Epithelial cell of proximal tubule (primary cell): ENCODE results near the gene RNF157. TPM values are rescaled to one million over a fixed set of nuclear protein-coding genes. Genes with fewer than 3 reads are reported as not detected.
"Not testable (repeated sequence)": the region's sequence is repeated elsewhere in the genome, so short reads cannot be mapped to it uniquely, and the experiment has no call there.

ENCODE experiments used
- DNase-seq: peaks from one replicate; pipeline ENCODE4 v3.0.0-alpha.2; 2011; ENCODE audit warnings: low read depth
- H3K4me3 ChIP-seq: 2 replicates; pipeline ENCODE4 v1.5.1; 2011; ENCODE audit warnings: low read depth, mild to moderate bottlenecking, low read length
- total RNA-seq: library from RNA; depleted of rRNA; stranded (reverse); fragments of >200 nt; gene quantifications from 2 replicates; pipeline ENCODE4 v1.2.3, GENCODE V29; 2015
- TF ChIP-seq, protein P1 (sequence below): conservative IDR thresholded peaks from 2 replicates; pipeline ENCODE4 v1.5.1; 2012; ENCODE audit warnings: low read depth, mild to moderate bottlenecking, low read length

RNF157 gene
- total RNA-seq, 1 donor from 2014 or later, result 10.0 TPM

DNA sequence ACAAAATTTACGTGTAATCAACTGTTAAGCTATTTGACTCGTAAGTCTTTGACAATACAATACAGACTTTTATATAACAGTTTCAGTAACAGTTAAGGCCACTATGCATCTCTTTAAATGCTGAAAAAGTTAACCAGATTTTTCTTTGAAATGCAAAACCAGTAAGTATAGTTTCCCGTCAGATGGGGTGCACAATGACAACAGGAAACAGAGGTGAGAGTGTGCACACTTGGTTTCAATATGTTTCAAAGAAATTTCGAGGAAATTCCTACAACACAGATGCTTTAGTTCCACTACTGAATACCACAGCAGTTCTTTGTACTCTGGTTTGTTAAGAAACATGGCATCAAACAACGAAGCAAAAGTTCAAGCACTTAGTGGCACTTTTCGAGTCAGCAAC is 48.4 kb downstream of the RNF157 start:
- TF ChIP-seq, protein P1, sequence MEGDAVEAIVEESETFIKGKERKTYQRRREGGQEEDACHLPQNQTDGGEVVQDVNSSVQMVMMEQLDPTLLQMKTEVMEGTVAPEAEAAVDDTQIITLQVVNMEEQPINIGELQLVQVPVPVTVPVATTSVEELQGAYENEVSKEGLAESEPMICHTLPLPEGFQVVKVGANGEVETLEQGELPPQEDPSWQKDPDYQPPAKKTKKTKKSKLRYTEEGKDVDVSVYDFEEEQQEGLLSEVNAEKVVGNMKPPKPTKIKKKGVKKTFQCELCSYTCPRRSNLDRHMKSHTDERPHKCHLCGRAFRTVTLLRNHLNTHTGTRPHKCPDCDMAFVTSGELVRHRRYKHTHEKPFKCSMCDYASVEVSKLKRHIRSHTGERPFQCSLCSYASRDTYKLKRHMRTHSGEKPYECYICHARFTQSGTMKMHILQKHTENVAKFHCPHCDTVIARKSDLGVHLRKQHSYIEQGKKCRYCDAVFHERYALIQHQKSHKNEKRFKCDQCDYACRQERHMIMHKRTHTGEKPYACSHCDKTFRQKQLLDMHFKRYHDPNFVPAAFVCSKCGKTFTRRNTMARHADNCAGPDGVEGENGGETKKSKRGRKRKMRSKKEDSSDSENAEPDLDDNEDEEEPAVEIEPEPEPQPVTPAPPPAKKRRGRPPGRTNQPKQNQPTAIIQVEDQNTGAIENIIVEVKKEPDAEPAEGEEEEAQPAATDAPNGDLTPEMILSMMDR, result no peak
- no peak overlapping the region for H3K4me3 ChIP-seq
- DNase-seq, result no peak

DNA sequence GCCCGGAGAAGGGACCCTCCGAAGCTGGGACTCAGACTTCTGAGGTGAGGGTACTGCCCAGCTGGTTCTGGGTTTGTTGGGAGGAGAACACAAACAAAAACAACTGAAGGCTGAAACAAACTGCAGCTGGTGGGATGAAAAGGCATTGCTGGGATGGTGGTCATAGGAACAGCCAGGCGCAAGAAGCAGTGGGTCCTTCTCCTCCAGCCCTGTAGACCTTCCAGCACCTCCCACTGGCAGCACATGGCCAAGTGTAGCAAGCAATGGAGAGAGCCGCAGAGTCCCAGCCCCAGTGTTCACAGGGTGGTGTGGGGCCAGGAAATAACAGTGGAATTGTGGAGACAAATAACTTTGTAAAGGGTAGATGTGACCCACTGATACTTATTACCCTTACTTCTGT is 50.6 kb downstream of the RNF157 start:
- no peak for DNase-seq
- no peak overlapping the region for H3K4me3 ChIP-seq
- TF ChIP-seq, protein P1, result no peak

DNA sequence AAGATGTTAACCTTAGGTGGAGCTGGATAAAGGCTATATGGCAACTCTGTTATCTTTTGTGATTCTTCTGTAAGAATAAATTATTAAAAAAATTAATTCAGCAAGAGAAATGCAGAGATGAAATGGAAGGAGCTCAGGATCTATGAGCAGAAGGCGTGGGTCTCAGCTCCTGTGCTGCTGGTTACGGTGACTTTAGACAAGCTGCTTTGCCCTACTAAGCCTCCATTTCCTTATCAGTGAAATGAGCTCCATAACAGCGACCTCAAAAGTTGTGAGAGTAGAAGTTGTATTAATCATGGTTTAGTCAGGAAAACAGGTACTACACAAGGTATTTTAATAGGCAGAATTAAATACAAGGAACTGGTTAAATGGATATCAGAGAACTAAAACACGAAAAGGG is 51.0 kb downstream of the RNF157 start:
- TF ChIP-seq, protein P1, result no peak
- H3K4me3 ChIP-seq, result no peak overlapping the region
- no peak for DNase-seq

DNA sequence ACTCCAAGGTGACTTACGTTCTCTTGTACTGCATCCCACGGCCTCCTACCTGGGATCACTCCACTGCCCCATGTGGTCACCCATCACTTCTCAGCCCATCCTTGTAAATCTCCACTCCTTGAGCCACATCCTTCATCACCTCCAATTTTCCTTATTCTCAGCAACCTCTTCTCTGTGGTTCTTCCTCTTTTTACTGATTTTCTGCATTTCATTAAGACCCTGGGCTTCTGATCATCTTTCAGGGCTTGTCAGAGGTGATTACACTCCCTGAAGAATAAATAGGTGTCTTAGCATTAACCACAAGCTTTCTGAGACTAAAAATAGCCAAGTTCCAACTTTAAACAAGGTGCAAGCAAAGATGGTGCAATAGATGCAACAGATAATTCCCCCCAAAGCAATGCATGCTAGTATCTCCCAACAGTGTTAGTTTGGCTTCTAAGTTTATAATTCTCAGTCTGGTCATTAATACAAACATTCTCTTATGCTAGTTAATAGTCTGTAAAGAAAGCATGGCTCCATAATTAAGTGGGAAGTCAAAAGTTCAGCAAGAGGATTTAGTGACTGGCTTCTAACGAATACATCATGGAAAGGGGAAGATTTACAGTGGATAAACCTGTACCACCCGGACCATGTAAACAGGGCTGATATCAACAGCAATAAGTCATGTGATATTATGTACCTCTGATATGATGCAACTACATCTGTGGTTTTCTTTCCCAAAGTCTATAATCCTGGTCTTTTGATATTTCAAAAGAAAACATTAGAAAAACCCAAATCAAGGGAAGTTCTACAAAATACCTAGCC is 51.9 kb downstream of the RNF157 start:
- TF ChIP-seq, protein P1, result no peak
- DNase-seq, result no peak
- no peak overlapping the region for H3K4me3 ChIP-seq

DNA sequence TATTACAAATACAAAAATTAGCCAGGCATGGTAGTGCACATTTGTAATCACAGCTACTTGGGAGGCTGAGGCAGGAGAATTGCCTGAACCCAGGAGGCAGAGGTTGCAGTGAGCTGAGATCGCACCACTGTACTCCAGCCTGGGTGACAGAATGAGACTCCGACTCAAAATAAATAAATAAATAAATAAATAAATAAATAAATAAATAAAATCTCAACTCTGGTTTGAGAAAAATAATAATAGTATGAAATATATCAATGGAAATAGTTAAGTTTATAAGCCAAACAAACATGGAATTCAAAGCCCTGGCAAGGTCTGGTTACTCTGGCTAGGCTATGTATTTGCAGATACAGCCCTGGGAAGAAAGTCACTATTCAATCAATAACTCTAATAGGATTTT is 53.5 kb downstream of the RNF157 start:
- not testable (repeated sequence) for DNase-seq, H3K4me3 ChIP-seq

DNA sequence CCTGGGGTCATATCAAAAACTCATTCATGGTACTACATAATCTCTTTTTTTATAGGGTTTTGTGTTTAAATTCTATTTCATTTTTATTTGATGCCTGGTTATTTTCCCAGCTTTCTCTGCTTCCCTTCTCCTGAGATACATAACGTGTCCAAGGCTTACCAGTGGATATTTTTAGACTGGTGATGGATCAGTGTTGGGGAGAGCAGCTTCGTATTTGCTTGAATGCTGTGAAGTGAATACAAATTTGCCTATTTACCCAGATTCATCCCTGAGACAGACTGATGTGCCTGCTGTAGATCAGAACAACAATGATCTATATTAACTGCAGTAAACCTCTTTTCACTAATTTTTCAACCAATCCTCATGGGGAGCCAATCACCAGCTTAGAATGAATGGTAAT is 56.0 kb downstream of the RNF157 start:
- DNase-seq, result no peak
- no peak overlapping the region for H3K4me3 ChIP-seq
- TF ChIP-seq, protein P1, result no peak

DNA sequence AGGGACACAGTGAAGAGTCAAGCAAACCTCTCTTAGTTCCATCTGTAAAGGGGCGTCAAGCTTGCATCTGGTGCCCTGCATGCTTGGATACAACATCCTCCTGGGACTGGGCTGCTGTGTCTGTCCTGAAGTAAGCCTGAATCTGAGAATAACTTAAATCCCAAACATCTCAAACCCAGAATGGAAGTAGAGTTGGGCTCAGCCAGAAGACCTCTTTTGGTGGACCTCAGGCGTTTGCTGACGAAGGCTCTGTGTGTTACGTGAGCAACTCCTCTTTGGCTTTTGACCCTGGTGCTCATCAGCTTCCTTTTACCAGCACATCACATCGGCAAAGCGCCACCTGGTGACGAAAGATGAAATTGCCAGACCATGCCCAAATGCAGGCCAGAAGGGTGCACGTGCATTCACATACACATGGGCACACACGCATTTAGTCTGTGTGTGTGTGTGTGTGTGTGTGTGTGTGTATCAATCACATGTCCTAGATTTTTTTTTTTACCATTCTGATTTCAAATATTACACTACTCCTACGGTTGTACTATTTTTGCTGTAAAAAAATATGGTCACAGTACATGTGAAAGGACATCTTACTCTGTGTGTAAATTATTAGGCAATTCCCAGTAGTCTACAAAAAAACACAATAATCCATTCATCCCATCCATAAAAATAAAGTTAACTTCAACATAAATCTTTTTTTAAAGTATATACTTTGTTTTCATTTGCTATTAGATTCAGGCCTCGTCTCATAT is 58.1 kb downstream of the RNF157 start:
- TF ChIP-seq, protein P1, result peak; percentile 91
- peak; percentile 50 for DNase-seq
- no peak overlapping the region for H3K4me3 ChIP-seq
